ENCODE measurements around the gene ZYX. TPM values are rescaled to one million over a fixed set of nuclear protein-coding genes. Genes with fewer than 3 reads are reported as not detected.

Gene ZYX
- polyA plus RNA-seq, 1 donor (not counting 4 experiments of a cell fraction or from before 2014, with no cell fraction given) = 17.6 TPM

DNA sequence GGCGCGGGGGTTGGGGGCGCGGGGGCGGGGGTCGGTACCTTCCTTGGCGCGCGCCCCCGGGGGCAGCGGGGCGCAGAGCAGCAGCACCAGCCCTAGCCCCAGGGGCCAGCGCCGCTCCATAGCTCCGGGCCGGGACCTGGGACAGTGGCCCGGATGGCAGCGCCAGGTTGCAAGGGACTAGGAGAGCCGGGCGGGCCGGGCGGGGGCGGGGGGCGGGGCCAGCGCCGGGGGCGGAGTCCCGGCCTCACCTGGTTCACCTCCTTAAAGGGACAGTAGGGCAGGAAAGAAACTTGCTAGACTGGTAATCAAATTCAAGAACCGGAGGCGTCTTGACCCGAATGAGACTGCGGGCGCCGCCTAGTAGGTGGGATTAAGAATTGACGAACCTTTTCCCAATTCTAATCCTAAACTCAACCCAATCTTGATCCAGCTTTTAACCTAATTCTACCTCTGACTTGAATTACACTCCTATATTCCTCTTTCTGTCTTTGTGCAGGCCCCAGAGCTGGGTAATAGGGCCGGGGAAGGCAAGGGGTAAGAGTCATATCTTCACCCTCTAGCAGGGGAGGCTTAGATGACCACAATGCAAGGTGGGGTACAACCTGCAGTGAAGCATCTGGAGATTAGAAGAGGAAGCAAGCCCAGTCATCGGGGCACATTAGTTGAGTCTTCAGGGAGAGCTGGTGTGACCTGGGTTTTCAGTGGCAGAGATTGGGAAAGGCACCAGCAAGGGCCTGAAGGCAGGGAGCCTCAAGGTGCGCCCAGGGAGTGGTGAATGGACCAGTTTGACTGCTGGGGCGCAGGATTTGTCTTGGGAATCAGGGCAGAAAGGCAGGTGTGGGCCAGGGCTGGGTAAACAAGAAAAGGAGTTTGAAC is 27.8 kb downstream of the ZYX start, which contains the start of gene EPHA1:
EPHA1 (minus strand) TSS at position 171 of the 876 bp plus-strand sequence; CDS start at position 120, 51 bp downstream.
- Histone ChIP-seq H3K4me3 (ENCODE audit: control insufficient read depth in 2 of 3, extremely low read depth in 1 of 3, insufficient read depth in 2 of 3, low read depth in 1 of 3, low read length in 3 of 3) (peak within 1 kb of the TSS; percentile 79 to 86 (median 83)), H3K27me3 (ENCODE audit: control insufficient read depth, extremely low read depth, insufficient read depth, low read length) (no peaks in the 10 kb centered on the region), H3K4me2 (ENCODE audit: control insufficient read depth, extremely low read depth, insufficient read depth, low read depth, low read length) (peak within 1 kb of the TSS; percentile 96), H4K20me1 (ENCODE audit: control insufficient read depth, extremely low read depth, insufficient read depth, low read length) (no peaks in the 10 kb centered on the region), H3K9me3 (ENCODE audit: control insufficient read depth, low read depth, low read length) (no peaks in the 10 kb centered on the region), H3K36me3 (ENCODE audit: control insufficient read depth in 2 of 2, extremely low read depth in 1 of 2, insufficient read depth in 2 of 2, low read length in 2 of 2) (peaks cover 0 to 2% of the 10 kb centered on the region in 2 experiments), H3K79me2 (ENCODE audit: control insufficient read depth, insufficient read depth, low read length) (peaks cover 7% of the 10 kb centered on the region), H3K4me1 (ENCODE audit: control insufficient read depth, extremely low read depth, insufficient read depth, low read length) (peaks cover 24% of the 10 kb centered on the region), H2AFZ (ENCODE audit: control insufficient read depth, low read length) (peak within 1 kb of the TSS; percentile 58), H3K9ac (ENCODE audit: control insufficient read depth, extremely low read depth, insufficient read depth, low read length) (peak within 1 kb of the TSS; percentile 76), H3K27ac (ENCODE audit: control insufficient read depth, insufficient read depth, low read length) (peak within 1 kb of the TSS; percentile 33), H3K9me1 (ENCODE audit: control insufficient read depth, extremely low read depth, insufficient read depth, low read length) (no peaks in the 10 kb centered on the region)
- dilution Hi-C loops (cut with MboI; ENCODE audit: extremely low pct_ligation_motif_present, low sequenced_read_pairs) = no loop called here
- DNase-seq (ENCODE audit: low read depth, low spot score) (peak; percentile 85), FAIRE-seq (peak; percentile 53)
- TF ChIP-seq, protein P1, sequence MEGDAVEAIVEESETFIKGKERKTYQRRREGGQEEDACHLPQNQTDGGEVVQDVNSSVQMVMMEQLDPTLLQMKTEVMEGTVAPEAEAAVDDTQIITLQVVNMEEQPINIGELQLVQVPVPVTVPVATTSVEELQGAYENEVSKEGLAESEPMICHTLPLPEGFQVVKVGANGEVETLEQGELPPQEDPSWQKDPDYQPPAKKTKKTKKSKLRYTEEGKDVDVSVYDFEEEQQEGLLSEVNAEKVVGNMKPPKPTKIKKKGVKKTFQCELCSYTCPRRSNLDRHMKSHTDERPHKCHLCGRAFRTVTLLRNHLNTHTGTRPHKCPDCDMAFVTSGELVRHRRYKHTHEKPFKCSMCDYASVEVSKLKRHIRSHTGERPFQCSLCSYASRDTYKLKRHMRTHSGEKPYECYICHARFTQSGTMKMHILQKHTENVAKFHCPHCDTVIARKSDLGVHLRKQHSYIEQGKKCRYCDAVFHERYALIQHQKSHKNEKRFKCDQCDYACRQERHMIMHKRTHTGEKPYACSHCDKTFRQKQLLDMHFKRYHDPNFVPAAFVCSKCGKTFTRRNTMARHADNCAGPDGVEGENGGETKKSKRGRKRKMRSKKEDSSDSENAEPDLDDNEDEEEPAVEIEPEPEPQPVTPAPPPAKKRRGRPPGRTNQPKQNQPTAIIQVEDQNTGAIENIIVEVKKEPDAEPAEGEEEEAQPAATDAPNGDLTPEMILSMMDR (optimal IDR thresholded peaks at IDR 0.05 in 1 of 3, IDR thresholded peaks at IDR 0.05 in 1 of 3, conservative IDR thresholded peaks at IDR 0.05 in 1 of 3; ENCODE audit: extremely low read depth in 1 of 3, insufficient read depth in 2 of 3, low read length in 3 of 3) = peak; percentile 64 to 67 (median 67)
- no peak for TF ChIP-seq EZH2 (IDR thresholded peaks at IDR 0.05; ENCODE audit: low read length)

DNA sequence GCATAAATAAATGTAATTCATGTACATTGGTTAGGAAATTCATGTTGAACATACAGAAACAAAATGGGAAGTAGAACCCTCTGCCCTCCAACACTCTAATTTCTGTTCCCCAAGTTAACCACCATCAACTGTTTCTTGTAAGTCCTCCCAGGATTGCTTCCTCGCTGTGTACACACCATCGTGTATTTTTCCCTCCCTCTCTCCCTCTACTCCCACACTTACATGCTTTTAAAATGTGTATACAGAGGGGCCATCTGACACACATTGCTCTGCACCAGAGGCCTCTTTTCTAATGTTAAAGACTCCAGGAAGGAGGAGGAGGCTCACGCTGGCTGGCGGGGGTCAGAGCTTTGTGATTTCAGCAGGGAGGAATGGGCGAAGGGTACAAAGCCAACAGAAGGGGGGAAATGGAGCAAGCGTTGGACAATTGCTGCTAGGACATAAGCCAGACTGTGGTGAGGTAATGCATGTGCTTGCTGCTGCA is 29.4 kb downstream of the ZYX start:
- H3K4me2 ChIP-seq (ENCODE audit: control insufficient read depth, extremely low read depth, insufficient read depth, low read depth, low read length) = no peak overlapping the region
- H3K27me3 ChIP-seq (ENCODE audit: control insufficient read depth, extremely low read depth, insufficient read depth, low read length) = no peaks in the 10 kb centered on the region
- H3K4me1 ChIP-seq (ENCODE audit: control insufficient read depth, extremely low read depth, insufficient read depth, low read length) = peaks cover 29% of the 10 kb centered on the region
- no peak overlapping the region for H3K4me3 ChIP-seq (ENCODE audit: control insufficient read depth in 2 of 3, extremely low read depth in 1 of 3, insufficient read depth in 2 of 3, low read depth in 1 of 3, low read length in 3 of 3)
- no peaks in the 10 kb centered on the region for H3K9me3 ChIP-seq (ENCODE audit: control insufficient read depth, low read depth, low read length)
- FAIRE-seq = no peak
- H4K20me1 ChIP-seq (ENCODE audit: control insufficient read depth, extremely low read depth, insufficient read depth, low read length) = no peaks in the 10 kb centered on the region
- no peak for DNase-seq (ENCODE audit: low read depth, low spot score)
- H3K36me3 ChIP-seq (ENCODE audit: control insufficient read depth in 2 of 2, extremely low read depth in 1 of 2, insufficient read depth in 2 of 2, low read length in 2 of 2) = no peaks in the 10 kb centered on the region
- no peak for TF ChIP-seq EZH2 (IDR thresholded peaks at IDR 0.05; ENCODE audit: low read length)
- TF ChIP-seq, protein P1 (optimal IDR thresholded peaks at IDR 0.05 in 1 of 3, IDR thresholded peaks at IDR 0.05 in 1 of 3, conservative IDR thresholded peaks at IDR 0.05 in 1 of 3; ENCODE audit: extremely low read depth in 1 of 3, insufficient read depth in 2 of 3, low read length in 3 of 3) = no peak
- dilution Hi-C loops (cut with MboI; ENCODE audit: extremely low pct_ligation_motif_present, low sequenced_read_pairs) = no loop called here
- H3K9me1 ChIP-seq (ENCODE audit: control insufficient read depth, extremely low read depth, insufficient read depth, low read length) = no peaks in the 10 kb centered on the region
- no peak overlapping the region for H2AFZ ChIP-seq (ENCODE audit: control insufficient read depth, low read length)
- H3K79me2 ChIP-seq (ENCODE audit: control insufficient read depth, insufficient read depth, low read length) = peaks cover 7% of the 10 kb centered on the region
- no peak overlapping the region for H3K27ac ChIP-seq (ENCODE audit: control insufficient read depth, insufficient read depth, low read length)
- H3K9ac ChIP-seq (ENCODE audit: control insufficient read depth, extremely low read depth, insufficient read depth, low read length) = no peak overlapping the region
